Esophagus squamous epithelium (tissue), 5 donors: ENCODE measurements around the gene LLCFC1. TPM values are rescaled to one million over a fixed set of nuclear protein-coding genes. Genes with fewer than 3 reads are reported as not detected.
"Not testable (repeated sequence)": the region's sequence is repeated elsewhere in the genome, so short reads cannot be mapped to it uniquely, and the experiment has no call there.

ENCODE experiments used
- DNase-seq: peaks from one replicate; lab custom pipeline; 2025; lab: John Stamatoyannopoulos, UW
- H3K27ac ChIP-seq, 4 donors: fragments of 200-600 bp; sonication (generic); one replicate each; pipeline ENCODE4 v1.5.1; 2016 to 2019; ENCODE audit warnings: mild to moderate bottlenecking in 1 of 4
- H3K27me3 ChIP-seq, 4 donors: fragments of 200-600 bp; sonication (generic); 1 replicate in 3 of 4; 2 replicates in 1 of 4; pipeline versions ENCODE4 v1.5.1 to v1.6.0; 2017 to 2021; ENCODE audit warnings: antibody characterized with exemption in 1 of 4
- H3K36me3 ChIP-seq, 3 donors: fragments of 200-600 bp; sonication (generic); one replicate each; pipeline ENCODE4 v1.5.1; 2016 to 2019
- H3K4me1 ChIP-seq, 3 donors: fragments of 200-600 bp; sonication (generic); one replicate each; pipeline ENCODE4 v1.5.1; 2017 to 2019
- H3K4me3 ChIP-seq, 4 donors: fragments of 200-600 bp; sonication (generic); 1 replicate in 3 of 4; 2 replicates in 1 of 4; pipeline ENCODE4 v1.5.1; 2016 to 2019; ENCODE audit warnings: mild to moderate bottlenecking in 2 of 4, moderate library complexity in 1 of 4
- H3K9me3 ChIP-seq, 3 donors: fragments of 200-600 bp; sonication (generic); one replicate each; pipeline ENCODE4 v1.5.1; 2016 to 2019
- POLR2A ChIP-seq, 4 donors: fragments of 450-650 bp; IDR thresholded peaks; one replicate each; pipeline ENCODE4 v1.6.1; 2017; ENCODE audit warnings: antibody characterized with exemption in 4 of 4, mild to moderate bottlenecking in 4 of 4, moderate library complexity in 3 of 4
- WGBS, 2 donors: methylation state at CpG; one replicate each; pipeline ENCODE4 v1.1.5; 2018; 5-methylcytosine and 5-hydroxymethylcytosine counted together
- intact Hi-C: fragments of 100-400 bp; cut with DNase I; formaldehyde crosslinking; loops from one replicate; pipeline ENCODE4 v1.15.0; 2022
- total RNA-seq, 4 donors: library from RNA; depleted of rRNA; stranded (reverse); fragments of >200 nt; gene quantifications; one replicate each; pipeline ENCODE4 v1.1.0, GENCODE V29; 2016
- TF ChIP-seq, protein P1 (sequence below), 6 experiments: fragments of 450-650 bp in 4 of 6; fragments of 200-600 bp in 2 of 6; sonication (generic) in 2 of 6; IDR thresholded peaks; one replicate each; pipeline ENCODE4 v1.5.1; 2016 to 2019; ENCODE audit warnings: antibody characterized with exemption in 6 of 6, mild to moderate bottlenecking in 4 of 6, moderate library complexity in 4 of 6
- donor health status: DM: yes; HTN: yes; CAD: no.

LLCFC1 gene
- total RNA-seq, 4 donors from 2014 or later = not detected

DNA sequence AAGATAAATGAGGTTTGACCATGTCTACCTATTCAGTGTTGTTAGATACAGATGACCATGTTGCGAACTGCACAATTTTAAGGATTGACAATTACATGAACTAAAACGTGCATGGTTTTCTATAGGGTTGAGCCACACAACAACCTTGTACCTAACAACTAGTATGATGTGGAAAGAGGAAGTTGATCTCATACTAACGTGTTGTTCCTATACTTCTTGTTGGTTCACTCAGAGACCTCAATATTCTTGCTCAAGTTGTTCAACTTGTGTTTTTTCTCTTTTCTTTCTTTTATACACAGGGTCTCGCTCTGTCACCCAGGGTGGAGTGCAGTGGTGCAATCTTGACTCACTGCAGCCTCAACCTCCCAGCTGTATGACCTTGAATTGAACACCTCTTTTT is 28.9 kb downstream of the LLCFC1 start:
- H3K27me3 ChIP-seq = peaks cover 0 to 15% (median 0%) of the 10 kb centered on the region in 4 donors
- intact Hi-C loops = no loop called here
- no peak for DNase-seq
- TF ChIP-seq, protein P1, sequence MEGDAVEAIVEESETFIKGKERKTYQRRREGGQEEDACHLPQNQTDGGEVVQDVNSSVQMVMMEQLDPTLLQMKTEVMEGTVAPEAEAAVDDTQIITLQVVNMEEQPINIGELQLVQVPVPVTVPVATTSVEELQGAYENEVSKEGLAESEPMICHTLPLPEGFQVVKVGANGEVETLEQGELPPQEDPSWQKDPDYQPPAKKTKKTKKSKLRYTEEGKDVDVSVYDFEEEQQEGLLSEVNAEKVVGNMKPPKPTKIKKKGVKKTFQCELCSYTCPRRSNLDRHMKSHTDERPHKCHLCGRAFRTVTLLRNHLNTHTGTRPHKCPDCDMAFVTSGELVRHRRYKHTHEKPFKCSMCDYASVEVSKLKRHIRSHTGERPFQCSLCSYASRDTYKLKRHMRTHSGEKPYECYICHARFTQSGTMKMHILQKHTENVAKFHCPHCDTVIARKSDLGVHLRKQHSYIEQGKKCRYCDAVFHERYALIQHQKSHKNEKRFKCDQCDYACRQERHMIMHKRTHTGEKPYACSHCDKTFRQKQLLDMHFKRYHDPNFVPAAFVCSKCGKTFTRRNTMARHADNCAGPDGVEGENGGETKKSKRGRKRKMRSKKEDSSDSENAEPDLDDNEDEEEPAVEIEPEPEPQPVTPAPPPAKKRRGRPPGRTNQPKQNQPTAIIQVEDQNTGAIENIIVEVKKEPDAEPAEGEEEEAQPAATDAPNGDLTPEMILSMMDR (IDR thresholded peaks at IDR 0.05) = no peak
- no peak for TF ChIP-seq POLR2A (IDR thresholded peaks at IDR 0.05)
- no peaks in the 10 kb centered on the region for H3K9me3 ChIP-seq
- H3K27ac ChIP-seq = no peak overlapping the region
- no peaks in the 10 kb centered on the region for H3K36me3 ChIP-seq
- no peaks in the 10 kb centered on the region for H3K4me1 ChIP-seq
- WGBS, 2 donors = 78 to 84% methylated on average over 4 of the region's 4 CpGs
- H3K4me3 ChIP-seq = no peak overlapping the region

DNA sequence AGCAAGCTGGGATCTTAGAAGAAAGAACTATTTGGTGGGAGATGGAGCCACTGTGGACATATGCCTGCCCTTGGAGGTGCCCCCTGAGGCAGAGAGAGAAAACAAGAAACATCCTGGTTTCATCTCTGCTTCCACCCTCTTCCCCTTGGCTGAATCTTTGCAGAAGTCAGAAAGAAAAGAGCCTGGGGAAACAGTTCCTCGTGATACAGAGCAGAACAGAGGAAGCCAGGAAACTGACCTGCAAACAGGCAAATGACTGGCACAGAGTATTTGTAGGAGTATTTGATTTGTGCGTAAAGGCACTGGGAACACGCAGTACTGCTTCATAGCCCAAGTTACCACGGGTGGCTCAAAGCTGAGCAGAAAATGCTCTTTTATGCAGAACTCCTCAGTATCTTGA is 29.9 kb downstream of the LLCFC1 start:
- Histone ChIP-seq H3K4me1 (no peaks in the 10 kb centered on the region), H3K9me3 (no peaks in the 10 kb centered on the region), H3K27ac (no peak overlapping the region), H3K4me3 (no peak overlapping the region), H3K36me3 (no peaks in the 10 kb centered on the region), H3K27me3 (peaks cover 0 to 15% (median 0%) of the 10 kb centered on the region in 4 donors)
- intact Hi-C loops = no loop called here
- 43 to 57% methylated on average over 4 of the region's 4 CpGs for WGBS, 2 donors
- DNase-seq = no peak
- TF ChIP-seq, protein P1 (IDR thresholded peaks at IDR 0.05) = no peak
- TF ChIP-seq POLR2A (IDR thresholded peaks at IDR 0.05) = no peak

DNA sequence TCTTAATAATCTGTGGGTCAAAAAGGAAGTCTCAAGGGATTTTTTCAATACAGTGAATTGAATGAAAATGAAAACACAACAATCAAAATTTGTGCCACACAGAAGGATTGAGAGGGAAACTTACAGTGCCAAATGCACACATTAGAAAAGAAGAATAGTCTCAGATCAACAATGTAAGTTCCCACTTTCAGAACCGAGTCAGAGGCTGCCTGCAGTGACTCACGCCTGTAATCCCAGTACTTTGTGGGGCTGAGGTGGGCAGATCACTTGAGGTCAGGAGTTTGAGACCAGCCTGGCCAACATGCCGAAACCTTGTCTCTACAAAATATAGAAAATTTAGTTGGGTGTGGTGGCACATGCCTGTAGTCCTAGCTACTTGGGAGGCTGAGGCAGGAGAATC is 35.3 kb downstream of the LLCFC1 start:
- 54 to 68% methylated on average over 3 of the region's 3 CpGs for WGBS, 2 donors
- intact Hi-C loops = no loop called here
- no peaks in the 10 kb centered on the region for H3K36me3 ChIP-seq
- no peak overlapping the region for H3K4me3 ChIP-seq
- no peaks in the 10 kb centered on the region for H3K4me1 ChIP-seq
- no peaks in the 10 kb centered on the region for H3K27me3 ChIP-seq
- no peaks in the 10 kb centered on the region for H3K9me3 ChIP-seq
- no peak for DNase-seq
- TF ChIP-seq, protein P1 (IDR thresholded peaks at IDR 0.05) = no peak
- no peak for TF ChIP-seq POLR2A (IDR thresholded peaks at IDR 0.05)
- H3K27ac ChIP-seq = no peak overlapping the region

DNA sequence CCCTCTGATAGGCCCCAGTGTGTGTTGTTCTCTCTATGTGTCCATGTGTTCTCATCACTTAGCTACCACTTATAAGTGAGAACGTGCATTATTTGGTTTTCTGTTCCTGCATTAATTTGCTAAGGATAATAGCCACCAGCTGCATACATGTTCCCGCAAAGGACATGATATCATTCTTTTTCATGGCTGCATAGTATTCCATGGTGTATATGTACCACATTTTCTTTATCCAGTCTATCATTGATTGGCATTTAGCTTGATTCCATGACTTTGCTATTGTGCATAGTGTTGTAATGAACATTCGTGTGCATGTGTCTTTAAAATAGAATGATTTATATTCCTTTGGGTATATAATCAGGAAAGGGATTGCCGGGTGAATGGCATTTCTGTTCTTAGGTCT is 39.1 kb downstream of the LLCFC1 start:
- H3K27me3 ChIP-seq, H3K27ac ChIP-seq, intact Hi-C loops, DNase-seq, H3K4me1 ChIP-seq, H3K36me3 ChIP-seq, H3K4me3 ChIP-seq, H3K9me3 ChIP-seq: not testable (repeated sequence)
- WGBS, 2 donors = 78 to 80% methylated on average over 4 of the region's 4 CpGs

DNA sequence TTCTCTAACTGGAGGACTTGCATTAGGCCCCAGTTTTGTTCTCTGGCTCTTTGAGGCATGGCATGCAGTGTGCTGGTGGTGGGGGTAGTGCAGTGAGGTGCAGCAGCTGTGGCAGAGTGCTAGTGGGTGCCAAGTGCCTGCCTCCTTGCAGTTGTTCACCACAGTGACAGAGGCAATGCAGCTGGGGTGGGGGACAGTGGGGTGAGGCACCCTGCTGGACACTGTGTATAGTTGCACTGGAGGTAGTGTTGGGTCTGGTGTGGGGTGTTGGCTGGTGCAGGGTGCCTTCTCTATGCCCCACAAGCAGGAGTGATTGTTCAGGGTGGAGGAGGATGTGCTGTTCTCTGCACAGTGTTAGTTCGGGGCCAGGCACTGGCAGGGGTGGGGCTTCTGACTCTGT is 44.5 kb downstream of the LLCFC1 start:
- Histone ChIP-seq H3K9me3 (no peaks in the 10 kb centered on the region), H3K36me3 (no peaks in the 10 kb centered on the region), H3K27ac (no peak overlapping the region), H3K4me3 (no peak overlapping the region), H3K27me3 (peaks cover 0 to 3% (median 0%) of the 10 kb centered on the region in 4 donors), H3K4me1 (no peaks in the 10 kb centered on the region)
- WGBS, 2 donors = no CpG with 5 or more reads among the region's 1 CpG
- intact Hi-C loops = no loop called here
- TF ChIP-seq, protein P1 (IDR thresholded peaks at IDR 0.05) = no peak
- no peak for TF ChIP-seq POLR2A (IDR thresholded peaks at IDR 0.05)
- no peak for DNase-seq

DNA sequence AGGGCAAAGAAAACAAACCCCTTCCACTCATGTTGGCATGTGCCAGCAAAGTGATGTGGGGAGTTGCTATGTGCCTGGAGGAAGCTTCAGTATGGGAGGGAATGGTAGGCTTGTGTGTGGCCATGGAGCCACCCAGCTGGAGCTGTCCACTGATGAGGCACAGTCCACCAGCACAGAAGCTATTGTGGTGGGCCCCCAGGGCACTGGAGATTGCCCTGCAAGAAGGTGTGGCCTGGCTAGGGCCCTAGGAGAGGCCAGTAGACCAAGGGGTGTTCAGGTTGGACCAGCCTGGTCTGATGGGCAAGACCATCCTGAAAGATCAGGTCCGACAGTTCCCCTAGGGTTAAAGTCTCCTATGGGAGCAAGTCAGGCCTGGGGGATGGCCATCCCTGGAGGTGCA is 45.0 kb downstream of the LLCFC1 start:
- WGBS, 2 donors = 100% methylated on average over 1 of the region's 1 CpG
- Histone ChIP-seq H3K4me1 (no peaks in the 10 kb centered on the region), H3K36me3 (no peaks in the 10 kb centered on the region), H3K9me3 (no peaks in the 10 kb centered on the region), H3K4me3 (no peak overlapping the region), H3K27ac (no peak overlapping the region), H3K27me3 (peaks cover 0 to 3% (median 0%) of the 10 kb centered on the region in 4 donors)
- no peak for TF ChIP-seq POLR2A (IDR thresholded peaks at IDR 0.05)
- TF ChIP-seq, protein P1 (IDR thresholded peaks at IDR 0.05) = no peak
- no peak for DNase-seq
- intact Hi-C loops = no loop called here
